Hematopoietic multipotent progenitor cell treated with erythropoietin and hydrocortisone succinate and interleukin-3 and kit ligand, for 8 days (in vitro differentiated cells): ENCODE data around the gene ELF1.
"Not testable (repeated sequence)": the region's sequence is repeated elsewhere in the genome, so short reads cannot be mapped to it uniquely, and the experiment has no call there.

Experiments
- DNase-seq: peaks from one replicate; pipeline ENCODE4 v3.0.0-alpha.2; 2015

ELF1 gene

DNA sequence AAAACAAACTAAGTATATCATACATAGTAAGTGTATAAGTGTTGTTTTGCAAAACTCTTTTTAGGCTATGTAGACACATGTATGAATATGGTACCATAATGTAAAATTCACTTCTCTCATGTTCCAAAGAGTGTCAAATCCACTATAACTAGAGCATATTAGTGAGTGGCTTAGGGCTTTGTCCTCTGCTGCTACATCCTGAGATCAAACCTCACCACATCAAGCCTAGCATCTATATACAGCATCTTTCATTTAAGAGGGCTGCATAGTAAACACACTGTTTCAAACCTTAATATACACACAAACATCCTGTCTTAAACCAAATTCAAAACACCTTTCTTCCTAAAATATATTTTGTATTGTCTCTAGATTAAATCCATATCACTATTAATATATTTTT lies 38.7 kb downstream of the ELF1 start:
- peak; percentile 26 for DNase-seq

DNA sequence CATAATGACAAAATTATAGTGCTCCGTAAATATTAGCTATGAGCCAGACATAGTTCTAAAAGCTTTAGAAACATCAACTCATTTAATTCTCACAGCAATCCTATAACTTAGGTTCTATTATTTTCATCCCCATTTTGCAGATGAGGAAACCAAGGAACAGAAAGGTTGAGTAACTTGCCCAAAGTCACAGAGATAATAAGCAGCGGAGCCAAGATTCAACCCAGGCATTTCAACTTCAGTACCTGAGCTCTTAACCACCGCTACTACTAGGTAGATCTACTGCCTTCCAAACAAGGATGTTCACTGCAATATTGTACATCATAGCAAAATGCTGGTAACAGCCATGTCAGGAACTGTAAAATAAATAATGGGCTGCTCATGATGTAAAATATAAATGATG lies 39.9 kb downstream of the ELF1 start:
- no peak for DNase-seq

DNA sequence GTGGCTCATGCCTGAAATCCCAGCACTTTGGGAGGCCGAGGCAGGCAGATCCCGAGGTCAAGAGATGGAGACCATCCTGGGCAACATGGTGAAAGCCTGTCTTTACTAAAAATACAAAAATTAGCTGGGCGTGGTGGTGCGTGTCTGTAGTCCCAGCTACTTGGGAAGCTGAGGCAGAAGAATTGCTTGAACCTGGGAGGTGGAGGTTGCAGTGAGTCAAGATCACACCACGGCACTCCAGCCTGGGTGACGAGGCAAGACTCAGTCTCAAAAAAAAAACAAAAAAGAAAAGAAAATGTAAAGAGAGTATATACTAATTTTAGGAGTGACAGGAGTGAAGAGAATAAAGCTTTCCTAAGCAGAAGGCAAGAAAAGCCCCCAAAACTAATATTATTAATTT lies 41.0 kb downstream of the ELF1 start:
- DNase-seq: not testable (repeated sequence)

DNA sequence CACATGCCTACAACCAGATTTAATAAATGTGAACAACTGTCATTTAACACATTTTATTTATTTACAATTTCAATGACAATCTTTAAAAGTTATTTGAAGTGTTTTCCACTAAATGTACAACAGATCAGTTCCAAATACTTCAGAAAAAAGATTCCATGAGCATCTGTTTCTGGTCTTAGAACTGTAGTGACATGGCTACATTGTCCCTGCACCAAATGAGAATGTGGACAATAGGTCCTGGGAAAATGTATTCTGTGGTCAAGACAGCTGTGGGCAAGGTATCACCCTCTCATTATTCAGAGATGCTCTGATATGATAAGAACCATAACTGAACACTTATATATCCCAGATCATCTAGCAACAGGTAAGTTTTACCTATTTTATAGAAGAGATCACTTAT lies 43.7 kb downstream of the ELF1 start:
- no peak for DNase-seq

DNA sequence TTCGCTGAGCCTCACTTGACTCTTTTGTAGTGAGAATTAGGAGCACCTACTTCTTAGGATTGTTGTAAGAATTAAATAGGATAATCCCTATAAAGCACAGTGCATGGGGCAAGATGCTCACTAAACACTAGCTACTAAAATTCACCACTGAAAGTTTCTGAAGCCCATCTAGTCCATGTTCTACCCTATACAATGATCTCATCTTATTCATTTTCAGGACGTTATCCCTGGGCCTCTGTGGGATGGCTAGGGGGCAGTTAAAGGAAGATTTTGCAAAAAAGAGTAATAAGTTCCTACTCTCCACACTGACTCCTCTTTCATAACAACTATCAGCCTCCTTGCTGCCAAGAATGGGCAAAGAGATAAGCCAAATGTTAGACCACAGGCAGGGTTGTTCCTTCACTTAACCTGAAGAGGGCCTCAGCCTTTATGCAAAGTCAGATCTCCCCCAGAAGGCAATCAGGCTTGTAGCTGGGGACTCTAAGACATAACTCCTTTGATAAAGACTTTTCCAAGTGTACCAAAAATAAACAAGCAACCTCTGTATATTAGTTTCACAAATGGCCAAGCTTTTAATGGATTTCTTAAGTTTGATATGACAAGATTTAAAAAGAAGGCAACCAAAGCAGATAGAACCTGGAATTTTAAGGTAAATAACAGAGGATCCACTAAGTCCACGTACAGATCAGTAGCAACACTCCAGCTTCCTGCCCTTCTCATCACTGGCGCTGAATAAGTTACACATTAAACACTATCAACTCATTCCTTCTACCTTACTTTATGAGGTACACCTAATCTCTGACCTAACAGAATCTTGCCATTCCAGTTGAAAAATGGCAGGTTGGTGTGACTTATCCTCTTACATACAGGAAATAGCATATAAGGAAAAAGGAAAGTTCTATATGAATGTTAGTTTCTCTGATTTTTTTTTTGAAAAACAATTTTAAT lies 44.4 kb downstream of the ELF1 start:
- peak; percentile 96 for DNase-seq

DNA sequence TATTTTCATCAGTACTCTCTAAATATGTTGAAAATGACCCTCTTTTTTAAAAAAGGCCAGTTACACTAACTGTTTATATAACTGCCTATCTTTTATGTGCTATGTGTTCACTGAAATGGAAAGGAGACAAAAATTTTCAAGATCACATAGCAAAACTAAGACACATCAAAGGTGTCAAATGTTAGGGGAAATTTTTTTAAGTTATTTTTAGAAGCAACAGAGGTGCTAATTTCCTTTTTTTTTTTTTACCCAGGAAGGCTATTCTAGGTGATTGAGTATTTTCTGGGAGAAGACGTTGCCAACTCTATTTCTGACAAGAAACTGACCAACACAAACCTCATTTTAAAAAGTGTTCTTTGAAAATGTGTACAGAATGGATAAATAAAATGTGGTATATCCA lies 45.7 kb downstream of the ELF1 start:
- DNase-seq: no peak

DNA sequence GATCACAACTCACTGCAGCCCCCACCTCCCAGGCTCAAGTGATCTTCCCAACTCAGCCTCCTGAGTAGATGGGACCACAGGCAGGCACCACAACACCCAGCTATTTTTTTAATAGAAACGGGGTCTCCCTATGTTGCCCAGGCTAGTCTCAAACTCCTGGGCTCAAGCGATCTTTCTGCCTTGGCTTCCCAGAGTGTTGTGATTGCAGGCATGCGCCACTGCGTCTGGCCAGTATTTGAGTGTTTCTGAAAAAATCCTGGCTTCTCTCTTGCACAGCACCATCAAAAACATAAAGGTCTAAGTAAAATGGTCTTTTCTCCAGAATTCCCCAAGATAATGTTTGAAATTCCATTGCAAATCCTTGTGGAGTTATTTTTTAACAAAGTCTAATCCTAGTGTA lies 47.8 kb downstream of the ELF1 start:
- no peak for DNase-seq

DNA sequence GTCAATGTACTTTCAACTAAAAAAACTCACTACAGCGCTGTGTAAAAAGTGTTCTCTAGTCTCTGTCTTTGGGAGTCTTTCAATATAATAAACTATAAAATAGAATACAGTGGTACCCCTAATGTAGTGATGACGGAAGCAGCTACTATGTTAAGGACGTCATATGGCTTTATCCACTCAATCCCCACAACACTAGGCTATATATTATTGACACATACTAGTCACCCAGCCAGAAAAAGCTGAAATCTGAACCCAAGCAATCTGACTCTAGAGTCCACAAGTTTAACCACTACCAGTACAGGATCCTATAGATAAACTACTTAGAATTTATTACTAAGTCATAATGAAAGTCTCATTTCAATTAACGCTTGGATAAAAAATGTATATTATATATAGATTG lies 48.3 kb downstream of the ELF1 start:
- no peak for DNase-seq

DNA sequence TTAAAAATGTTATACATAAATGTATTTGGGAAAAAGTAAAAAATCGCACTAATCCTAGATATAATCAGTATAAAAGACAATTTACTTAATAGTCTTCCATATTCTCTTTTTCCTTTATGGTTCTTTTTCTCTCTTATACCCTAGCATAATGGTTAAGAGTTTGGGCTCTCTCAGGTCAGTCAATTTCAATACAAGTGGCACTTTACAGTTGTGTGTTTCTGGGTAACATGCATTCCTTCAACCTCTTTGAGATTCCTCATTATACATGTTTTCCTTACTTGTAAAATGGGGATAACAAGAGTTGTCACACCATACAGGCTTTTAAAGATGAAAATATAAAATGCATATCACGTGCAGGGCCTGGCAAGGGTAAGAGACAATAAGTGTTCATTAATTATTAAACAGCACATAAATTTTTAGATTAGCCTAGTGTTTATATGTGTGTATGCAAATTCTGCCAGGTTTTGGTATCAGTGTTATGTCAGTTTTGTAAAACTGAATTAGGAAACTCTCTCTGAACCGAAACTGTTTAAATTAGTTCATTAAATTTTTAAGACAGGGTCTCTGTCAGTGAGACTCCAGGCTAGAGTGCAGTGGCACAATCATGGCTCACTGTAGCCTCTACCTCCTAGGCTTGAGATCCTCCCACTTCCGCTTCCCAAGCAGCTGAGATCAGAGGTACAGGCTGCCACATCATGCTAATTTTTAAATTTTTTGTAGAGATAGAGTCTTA lies 49.8 kb downstream of the ELF1 start:
- DNase-seq: no peak

DNA sequence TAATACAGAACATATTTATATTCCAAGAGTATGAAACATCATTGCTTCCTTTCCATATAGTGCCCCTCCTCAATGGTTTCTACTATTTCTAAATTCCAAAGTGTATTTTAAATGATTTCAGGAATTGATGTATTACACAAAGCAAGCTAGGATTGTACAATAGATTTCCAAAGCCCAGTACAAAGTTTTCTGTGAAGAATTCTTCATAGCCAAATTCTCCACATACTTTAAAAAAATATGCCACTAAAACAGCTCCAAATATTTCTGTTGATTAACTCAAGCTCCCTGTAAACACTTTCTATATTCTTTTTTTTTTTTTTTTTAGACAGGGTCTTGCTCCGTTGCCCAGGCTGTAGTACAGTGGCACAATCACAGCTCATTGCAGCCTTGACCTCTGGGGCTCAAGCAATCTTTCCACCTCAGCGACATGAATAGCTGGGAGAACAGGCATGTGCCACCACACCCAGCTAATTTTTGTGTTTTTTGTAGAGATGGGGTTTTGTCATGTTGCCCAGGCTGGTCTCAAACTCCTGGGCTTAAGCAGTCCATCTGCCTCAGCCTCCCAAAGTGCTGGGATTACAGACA lies 50.6 kb downstream of the ELF1 start:
- DNase-seq: no peak

DNA sequence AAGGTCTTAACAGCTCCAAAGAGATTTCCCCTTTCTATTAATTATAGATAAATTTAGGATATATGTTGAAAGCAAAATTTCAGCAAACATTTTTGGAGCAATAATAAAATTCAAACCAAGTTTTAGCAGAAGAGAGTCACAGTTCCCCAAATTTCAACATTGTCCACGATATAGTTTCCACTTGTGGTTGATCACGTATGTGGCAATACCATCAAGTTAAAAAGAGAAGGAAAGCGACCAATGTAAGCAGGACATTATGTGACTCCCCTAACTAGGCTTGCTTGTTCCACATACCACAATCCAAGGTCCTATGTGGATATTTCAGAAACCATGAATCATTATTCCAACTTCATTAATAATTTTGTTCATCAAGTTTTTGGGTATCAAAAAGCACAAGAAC lies 52.8 kb downstream of the ELF1 start:
- DNase-seq: peak; percentile 32

DNA sequence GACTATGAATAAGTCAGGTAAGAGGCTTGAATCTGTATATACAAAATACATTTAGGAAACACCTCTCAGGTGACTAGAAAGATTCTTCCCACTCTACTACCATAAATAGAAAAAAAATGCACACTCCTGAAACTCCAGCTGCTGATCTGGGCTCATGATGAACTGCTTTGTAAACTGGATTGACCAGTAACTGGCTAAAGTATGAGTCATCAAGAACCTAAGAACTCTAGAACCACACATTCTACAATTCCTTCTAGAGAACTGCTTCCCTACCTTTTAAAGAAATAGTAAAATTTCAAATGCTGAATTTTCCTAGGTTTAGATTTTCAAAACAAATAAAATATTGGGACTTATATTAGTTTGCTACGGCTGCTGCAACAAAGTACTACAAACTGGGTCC lies 55.2 kb downstream of the ELF1 start:
- no peak for DNase-seq

DNA sequence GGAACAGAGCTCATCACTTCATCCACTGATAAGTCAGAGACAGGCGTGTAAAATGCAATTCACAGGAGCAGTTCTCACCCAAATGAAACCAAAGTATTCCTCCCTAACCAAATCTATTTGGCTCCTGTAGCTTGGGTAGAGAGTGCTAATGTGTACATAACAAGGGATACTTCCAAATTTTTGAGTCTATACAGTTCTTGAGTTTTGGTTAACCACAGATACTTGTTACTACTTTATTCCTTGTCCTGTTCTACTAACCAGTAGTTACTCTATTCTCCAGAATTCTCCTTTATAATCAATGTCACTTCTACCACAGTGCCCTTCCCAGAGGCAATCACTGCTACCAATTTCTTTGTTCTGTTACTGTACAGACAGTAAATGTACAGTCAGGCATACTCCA lies 57.3 kb downstream of the ELF1 start:
- DNase-seq: no peak

DNA sequence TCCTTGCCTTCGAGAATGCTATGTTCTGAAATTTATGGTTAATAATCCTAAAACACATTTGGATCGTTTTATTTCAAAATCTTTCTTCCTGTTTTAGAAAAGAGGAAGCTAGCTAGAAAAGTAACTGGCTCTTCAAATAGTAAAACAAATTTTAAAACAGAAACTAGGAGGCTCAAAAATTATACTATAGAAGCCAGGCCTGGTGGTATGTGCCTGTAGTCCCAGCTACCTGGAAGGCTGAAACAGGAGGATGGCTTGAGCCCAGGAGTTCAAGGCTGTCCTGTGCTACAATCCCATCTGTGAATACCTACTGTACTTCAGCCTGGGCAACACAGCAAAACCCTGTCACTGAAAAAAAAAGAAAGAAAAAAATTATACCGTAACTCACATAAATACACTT lies 57.9 kb downstream of the ELF1 start:
- no peak for DNase-seq

DNA sequence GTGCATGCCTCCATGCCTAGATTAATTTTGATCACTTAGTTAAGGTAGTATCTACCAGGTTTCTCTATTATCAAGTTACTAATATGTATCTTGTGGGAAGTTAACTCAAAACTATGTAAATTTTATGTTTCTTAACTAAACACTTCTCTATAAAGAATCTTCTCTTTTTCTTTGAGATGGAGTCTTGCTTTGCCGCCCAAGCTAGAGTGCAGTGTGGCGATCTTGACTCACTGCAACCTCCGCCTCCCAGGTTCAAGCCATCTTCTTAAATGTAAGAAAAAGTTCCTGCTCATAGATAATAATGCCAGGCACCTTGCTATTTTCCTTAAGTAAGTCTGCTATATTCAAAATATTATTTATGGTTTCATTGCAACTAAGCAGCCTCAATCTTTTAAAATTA lies 58.4 kb downstream of the ELF1 start:
- DNase-seq: no peak

DNA sequence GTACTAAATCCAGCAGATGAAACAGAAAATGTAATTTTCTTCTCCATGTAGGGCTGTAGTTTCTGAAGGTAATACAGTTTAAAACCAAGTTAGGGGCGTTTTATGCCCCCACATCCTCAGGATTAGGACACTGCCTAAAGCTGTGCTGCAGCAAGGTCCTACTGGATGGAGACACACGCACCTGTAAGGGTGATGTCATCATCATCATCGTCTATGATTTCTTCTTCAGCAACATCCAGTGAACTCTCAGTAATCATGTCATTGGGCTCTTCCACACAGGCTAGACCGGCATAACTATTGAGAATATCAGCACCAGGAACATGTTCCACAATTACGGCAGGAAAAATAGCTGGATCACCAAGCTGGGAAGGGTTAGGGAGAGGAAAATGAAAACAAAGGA lies 60.5 kb downstream of the ELF1 start:
- no peak for DNase-seq

DNA sequence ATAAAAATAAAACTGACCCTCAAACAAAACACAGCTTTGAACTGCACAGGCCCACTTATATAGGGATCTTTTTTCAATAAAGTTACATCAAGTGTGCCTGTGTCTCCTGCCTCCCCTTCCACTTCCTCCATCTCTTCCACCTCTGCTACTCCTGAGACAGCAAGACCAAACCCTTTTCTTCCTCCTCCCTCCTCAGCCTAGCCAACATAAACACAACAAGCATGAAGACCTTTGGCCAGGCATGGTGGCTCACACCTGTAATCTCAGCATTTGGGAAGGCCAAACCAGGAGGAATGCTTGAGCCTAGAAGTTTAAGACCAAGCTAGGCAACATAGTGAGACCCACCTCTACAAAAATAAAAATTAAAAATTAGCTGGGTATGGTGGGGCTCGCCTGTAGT lies 72.6 kb downstream of the ELF1 start:
- DNase-seq: no peak

DNA sequence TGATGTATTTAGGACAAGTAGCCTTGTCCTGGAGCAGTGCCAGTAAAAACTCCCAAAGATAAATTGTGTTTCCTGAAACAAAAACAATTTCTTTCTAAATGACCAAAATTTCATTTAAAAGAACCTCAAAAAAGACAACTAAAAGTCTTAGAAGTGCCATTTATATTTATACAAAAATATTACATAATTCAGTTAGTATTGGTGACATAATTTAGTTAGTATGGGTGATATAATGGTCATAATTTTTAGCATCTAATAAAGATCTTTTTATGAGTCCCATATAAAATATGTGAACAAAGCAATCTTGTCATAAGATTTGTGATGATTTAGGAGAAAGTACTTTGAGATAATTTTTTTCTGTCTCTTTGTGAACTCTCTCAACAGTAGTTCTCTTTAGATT lies 76.0 kb downstream of the ELF1 start:
- DNase-seq: no peak

DNA sequence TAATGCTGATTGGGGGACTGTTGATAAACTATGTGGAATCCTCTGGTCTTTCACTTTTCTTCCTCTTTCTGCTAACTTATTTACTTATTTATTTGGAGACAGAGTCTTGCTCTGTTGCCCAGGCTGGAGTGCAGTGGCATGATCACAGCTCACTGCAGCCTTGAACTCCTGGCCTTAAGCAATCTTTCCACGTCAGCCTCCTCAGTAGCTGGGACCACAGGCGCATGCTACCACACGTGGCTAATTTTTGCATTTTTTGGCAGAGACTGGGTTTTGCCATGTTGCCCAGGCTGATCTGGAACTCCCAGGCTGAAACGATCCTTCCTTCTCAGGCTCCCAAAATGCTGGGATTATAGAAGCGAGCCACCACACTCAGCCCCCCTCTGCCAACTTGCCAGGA lies 77.5 kb downstream of the ELF1 start:
- no peak for DNase-seq

DNA sequence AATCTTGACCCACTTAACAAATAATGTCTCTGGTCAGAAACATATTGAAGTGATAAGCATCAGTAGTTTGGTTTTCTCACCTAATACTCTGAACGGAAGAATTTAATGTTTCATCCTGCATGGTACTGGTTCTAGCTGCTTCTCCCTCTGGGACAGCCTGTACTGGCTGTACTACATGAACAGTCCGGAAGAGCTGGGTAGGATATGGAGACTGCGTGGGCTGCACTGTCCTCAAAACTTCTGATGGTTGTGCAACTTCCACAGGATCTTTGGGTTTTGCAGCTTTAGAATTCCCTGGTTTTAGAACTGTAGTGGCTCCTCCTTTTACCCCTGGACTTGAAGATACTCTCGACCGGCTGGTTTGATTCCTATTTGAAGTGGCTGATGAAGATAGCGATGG lies 78.3 kb downstream of the ELF1 start:
- no peak for DNase-seq

DNA sequence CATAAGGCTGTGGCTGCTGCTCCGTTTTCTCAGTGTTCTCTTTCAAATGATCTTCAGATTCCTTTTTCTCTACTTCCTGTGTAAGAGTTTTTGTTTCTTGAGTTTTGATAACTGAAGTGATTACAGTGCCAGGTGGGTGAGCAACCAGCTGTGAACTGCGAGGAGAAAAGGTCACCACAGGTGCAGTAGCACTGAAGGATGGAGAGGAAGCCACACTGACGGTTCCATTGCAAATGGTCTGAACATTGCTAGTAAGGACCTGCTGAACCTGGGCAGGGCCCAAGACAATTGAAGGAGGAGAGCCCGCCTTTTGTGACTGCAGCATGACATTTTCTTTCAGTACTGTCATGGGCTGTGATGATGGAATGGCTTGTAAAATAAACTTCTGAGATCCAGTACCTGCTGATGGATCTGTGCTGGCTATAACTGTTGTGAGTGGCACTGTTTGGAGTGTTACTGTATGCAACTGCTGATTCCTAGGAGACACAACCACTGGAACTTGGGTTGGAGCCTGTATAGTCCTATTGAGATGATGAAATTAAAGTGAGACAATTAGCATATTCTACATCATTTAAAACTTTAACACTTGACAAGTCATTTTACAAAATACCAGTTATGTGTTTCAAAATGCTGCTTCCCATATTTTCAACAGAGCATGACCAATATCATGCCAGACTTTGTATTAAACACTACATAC lies 85.5 kb downstream of the ELF1 start:
- no peak for DNase-seq

DNA sequence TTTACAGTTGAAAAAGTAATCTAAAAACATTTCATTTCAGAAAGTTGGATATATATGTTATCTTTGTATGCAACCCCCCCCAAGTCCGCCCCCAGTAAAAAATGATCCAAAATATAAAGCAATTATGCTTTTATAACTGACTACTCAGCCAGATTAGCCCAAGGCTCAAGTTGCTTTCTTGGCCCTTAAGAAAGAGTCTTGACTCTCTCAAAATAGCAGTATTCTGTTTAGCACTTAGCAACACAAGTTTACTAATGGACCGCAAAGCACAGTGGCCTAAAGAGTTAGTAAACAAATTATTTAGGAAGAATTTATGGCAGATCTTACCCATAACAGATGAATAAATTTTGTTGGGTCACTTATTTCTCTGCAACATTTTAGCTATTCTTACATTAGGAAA lies 86.9 kb downstream of the ELF1 start:
- no peak for DNase-seq

DNA sequence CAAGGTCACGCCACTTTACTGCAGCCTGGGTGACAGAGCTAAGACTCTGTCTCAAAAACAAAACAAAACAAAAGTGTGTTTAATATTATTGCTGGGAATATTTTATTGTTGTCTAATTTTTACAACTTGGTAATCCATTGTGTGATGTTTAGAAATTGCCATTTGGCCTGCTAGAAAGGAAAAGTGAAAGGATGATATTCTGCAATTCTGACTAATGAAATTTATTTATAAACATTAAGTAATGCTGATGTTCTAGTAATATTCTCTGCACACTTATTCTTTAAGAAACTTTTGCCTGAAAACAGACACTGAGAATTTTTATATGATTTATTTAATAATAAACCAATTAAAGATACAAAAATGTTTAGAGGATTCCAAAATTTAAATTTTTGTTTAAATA lies 87.4 kb downstream of the ELF1 start:
- DNase-seq: no peak
